Skeletal muscle cell (primary cell): ENCODE data around the gene SLC9A5.

ENCODE experiments used
- DNase-seq: peaks from one replicate; pipeline ENCODE4 v3.0.0-alpha.2; 2010; ENCODE audit warnings: low read depth
- H3K4me3 ChIP-seq: 2 replicates; pipeline ENCODE4 v1.5.1; 2011; ENCODE audit warnings: low read depth, mild to moderate bottlenecking, control low read depth, low read length, moderate library complexity

SLC9A5 gene

GRCh38 chr16:67237396-67238277, 11.1 kb upstream of the SLC9A5 start:
- no peak overlapping the region for H3K4me3 ChIP-seq
- no peak for DNase-seq

DNA sequence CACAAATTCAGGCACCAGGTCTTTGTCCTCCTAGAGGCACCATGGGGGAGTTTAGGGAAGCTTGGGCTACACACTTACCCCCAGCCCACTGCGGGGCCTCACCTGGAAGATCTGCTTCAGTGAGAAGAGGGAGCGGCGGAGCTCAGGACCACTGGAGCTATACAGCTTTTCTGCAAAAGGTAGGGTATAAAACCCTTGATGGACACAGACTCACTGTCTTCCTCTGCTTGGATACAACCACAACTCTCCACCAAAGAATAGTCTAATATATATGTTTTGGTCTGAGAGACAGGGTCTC, 10.6 kb upstream of the SLC9A5 start:
- H3K4me3 ChIP-seq, result no peak overlapping the region
- no peak for DNase-seq

- DNase-seq, result no peak
- H3K4me3 ChIP-seq, result no peak overlapping the region
These were observed 9.8 kb upstream of the SLC9A5 start for GRCh38 chr16:67238806-67239470.

DNA sequence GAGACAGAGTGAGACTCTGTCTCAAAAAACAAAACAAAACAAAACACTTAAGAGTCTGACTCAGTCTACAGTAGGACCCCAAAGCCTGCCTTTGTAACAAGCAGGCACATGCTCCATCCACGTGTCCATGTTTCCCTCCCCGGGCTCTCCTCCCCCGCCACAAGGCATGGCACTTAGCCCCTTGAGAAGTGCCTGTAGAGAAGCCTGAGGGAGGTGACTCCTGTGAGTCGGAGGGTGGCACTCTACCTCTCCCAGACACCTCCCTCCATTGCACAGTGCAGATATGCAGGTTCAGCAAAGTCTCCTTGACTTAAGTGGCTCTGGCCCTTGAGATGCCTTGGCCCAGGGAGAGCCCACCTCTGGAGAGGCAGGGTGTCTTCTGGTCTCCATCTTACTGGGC, 8.3 kb upstream of the SLC9A5 start:
- no peak overlapping the region for H3K4me3 ChIP-seq
- DNase-seq, result no peak

DNA sequence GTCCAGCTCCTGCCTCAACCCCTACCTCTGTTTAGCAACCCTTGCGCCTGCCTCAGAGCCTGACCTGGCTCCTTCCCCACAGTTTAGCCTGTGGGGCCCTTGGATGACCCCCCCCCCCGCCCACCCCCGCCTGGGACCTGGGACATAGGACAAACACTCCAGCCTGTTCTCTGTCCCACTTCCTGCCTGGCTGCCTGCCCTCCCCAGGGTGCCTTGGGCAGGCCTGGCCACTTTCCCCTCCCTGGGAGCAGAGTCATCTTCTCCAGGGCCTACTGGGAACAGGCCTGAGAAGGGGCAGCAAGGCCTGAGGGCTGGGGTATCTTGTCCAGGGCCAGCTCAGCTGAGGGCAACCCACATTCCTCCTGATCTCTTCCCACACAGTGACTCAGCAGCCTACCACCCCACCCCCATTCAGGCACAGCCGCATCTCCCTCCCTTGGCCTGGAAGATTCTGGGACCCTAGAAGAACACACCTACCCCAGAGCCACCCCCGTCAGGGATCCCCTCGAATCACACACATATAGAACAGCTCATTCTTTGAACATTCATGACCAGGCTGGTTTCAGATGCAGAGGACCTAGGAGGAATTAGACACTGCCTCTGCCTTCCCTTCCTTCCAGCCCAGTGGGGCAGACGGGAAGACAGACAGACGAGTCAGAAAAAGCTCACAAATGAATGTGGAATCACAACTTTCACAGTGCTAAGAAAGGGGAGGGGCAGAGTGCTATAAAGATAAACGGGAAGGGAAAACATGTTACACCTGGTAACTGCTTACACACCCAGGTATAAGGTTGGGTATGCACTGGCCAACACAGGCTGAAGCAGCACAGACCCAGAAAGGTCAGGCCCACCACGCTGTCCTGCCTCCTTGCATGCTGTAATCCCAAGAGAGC, 7.5 kb upstream of the SLC9A5 start:
- DNase-seq, result peak; percentile 73
- H3K4me3 ChIP-seq, result no peak overlapping the region

GRCh38 chr16:67242138-67242730, 6.5 kb upstream of the SLC9A5 start:
- no peak for DNase-seq
- H3K4me3 ChIP-seq, result no peak overlapping the region

- DNase-seq, result no peak
- no peak overlapping the region for H3K4me3 ChIP-seq
These were observed 5.3 kb upstream of the SLC9A5 start for GRCh38 chr16:67243481-67243880.

DNA sequence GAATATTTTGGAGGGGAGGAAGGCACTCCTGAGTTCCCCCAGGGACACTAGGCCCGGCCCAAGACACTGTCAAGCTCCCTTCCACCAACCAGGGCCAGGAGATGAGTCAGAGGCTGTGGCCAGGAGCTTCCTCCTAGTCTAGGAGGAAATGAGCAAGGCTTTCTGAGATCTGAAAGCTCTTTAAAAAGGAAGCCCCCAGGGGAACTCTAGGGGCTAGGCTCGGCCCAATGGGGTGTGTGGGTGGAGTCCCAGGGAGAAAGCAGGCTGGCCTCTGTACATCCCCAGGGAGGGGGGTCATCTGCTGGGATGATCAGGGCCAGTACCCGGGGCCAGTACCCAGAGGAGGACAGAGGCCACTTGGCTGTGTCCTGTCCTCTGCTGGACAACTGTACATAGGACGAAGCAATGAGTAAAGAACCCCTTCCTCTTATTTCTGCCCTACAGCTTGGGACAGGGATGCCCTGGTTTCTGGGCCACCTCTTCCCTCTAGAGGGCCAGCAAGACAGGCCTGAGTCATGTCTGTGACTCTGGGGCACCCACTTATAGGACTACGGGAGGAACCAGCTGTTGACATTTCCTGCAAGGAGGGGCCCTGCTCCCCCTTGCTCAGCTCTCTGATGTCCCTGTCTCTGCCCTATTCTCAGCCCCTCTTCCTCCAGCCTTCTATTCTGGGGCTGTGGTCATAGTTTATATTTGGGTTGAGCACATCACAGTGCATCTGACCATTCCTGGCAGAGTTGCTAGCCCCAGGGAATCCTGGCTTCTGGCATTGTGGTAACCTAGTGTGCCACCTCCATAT, 4.2 kb upstream of the SLC9A5 start:
- peak; percentile 67 for DNase-seq

GRCh38 chr16:67245186-67245585, 3.6 kb upstream of the SLC9A5 start:
- DNase-seq, result no peak
- H3K4me3 ChIP-seq, result peak overlapping the region; percentile 91

More for the DNA sequence above, 4.2 kb upstream of the SLC9A5 start:
- H3K4me3 ChIP-seq, result peak overlapping the region; percentile 91

DNA sequence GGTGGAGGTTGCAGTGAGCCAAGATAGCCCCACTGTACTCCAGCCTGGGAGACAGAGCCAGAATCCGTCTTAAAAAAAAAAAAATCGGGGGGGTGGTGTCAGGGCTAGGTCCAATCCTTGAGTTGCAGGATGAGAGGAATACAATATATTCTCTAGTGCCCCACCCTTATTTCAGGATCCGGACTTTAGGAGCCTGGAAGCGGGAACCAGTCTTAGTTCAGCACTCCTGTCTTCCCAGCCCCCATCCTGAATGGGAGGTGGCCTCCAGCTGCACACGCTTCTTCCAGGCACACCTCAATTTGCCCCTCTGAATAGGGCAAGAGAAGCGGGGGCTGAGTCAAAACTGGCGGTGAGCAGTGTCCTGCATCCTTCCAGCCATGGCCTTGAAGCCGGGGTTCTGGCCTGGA, 3.1 kb upstream of the SLC9A5 start:
- H3K4me3 ChIP-seq, result peak overlapping the region; percentile 91
- DNase-seq, result no peak

DNA sequence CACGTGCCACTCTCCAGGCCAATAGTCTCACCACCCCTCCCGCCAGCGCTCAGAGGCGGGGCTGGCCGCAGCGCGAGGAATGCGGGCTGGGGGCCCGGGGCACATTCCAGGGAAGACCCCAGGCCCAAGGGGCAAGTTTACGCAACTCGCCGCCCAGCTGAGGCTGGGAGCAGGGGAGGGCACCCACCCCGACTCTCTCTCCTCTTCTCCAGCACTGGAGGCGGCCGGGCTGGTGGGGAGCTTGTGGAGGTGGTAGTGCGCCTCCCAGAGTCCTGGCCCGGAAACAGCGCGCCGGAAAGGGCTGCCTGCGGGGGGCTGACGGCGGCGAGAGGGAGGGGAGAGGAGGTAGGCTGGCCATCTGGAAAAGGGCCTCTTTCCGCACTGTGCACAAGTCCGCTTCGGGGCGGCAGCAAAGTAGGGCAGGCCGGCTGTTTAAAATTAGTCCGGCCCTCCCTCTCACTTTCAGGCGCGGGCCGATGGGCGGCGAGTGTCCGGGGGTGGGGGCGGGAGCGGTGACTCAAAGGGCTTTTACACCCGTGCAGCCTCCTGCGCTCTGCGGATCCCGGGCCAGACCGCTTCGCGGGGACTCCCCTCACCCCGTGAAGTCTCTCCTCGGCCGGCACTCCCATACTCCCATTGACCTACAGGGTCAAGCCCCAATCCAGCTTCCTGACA, 2.6 kb upstream of the SLC9A5 start:
- DNase-seq, result peak; percentile 77
- H3K4me3 ChIP-seq, result peak overlapping the region; percentile 91

DNA sequence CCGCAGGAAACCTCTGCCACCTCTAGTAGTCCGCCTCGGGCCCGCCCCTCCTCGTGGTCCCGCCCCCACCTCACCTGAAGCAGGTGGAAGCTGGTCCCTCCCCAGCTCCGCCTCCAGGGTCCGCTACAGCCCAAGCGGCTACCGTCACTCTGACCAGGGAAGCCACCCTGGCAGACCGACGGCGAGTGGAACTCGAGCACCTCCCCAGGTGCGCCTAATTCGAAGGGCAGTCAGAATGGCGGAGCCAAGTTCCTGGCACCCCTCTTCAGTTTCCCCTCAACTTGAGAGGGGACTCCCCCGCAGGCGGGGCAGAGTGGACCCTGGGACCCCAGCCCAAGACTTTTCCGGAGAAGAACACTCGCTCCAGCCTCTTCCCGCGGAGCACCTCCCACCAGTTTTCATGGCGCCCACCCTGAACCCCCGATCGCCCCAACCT, 2.0 kb upstream of the SLC9A5 start:
- peak overlapping the region; percentile 91 for H3K4me3 ChIP-seq
- no peak for DNase-seq

GRCh38 chr16:67247192-67248072, 1.3 kb upstream of the SLC9A5 start, which contains the start of gene FHOD1:
Gene FHOD1 (minus strand): TSS chr16:67247481. CDS start chr16:67247410, 71 bp downstream.
- DNase-seq, result peak; percentile 79
- H3K4me3 ChIP-seq, result peak within 1 kb of the TSS; percentile 91

DNA sequence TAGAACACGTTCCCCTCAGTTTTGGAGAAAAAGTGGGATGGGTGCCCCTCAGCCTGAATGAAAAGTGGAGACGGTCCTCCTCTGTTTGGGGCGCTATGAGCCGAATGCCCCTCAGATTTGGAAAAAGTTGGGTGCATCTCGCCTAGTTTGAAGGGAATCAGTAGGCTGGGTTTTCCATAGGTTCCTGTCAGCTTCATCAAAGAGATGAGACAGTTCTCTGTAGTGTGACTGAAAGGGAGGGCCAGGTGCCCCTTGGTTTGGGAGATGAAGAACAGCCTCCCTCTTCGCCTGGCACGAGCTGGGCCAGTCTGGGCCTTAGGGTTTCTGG, 742 bp upstream of the SLC9A5 start:
- DNase-seq, result no peak
- H3K4me3 ChIP-seq, result peak overlapping the region; percentile 91

GRCh38 chr16:67249178-67250044, 632 bp downstream of the SLC9A5 start:
- DNase-seq, result no peak
- H3K4me3 ChIP-seq, result peak overlapping the region; percentile 91

GRCh38 chr16:67250045-67250327, 1.2 kb downstream of the SLC9A5 start:
- H3K4me3 ChIP-seq, result peak overlapping the region; percentile 91
- DNase-seq, result no peak
